ENCODE measurements around the gene CCNF. TPM values are rescaled to one million over a fixed set of nuclear protein-coding genes. Genes with fewer than 3 reads are reported as not detected.
A peak's percentile ranks its signal among the peaks of the same experiment; 100 is the strongest.

Gene CCNF
- total and polyA plus RNA-seq, 7 experiments from 2014 or later, result 0.41 to 50.1 (median 3.4) TPM

DNA sequence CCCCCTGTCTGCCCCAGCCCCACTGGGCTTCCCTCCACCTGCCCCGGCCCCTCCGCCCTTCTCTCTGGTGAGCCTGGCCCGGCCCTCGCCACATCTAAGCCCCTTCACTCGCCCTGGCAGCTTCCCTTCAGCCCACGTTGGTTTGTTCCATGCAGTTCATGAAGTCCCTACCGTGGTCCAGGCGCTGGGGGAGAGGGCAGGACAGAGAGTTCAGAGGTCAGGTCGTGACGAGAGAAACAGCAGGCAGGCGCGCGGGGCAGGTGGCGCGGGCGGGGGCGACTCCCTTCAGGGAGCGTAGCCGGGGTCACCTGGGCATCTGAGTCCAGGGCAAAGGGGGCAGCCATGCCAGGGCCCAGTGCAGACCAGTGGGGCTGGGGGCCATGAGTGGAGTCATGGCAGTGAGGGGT, 21.7 kb downstream of the CCNF start:
- ChIA-PET POLR2A (no interaction called here), CTCF (interaction anchor here (1.2 kb wide), 1 partner anchor 53 kb away, joined by 4 read pairs; no protein-coding TSS in a partner anchor)
- intact Hi-C loops (cut with micrococcal nuclease), result no loop called here
- H3K4me1 Mint-ChIP-seq, result no peaks in the 10 kb centered on the region
- no peak overlapping the region for H3K27ac Mint-ChIP-seq
- H3K4me1 ChIP-seq (ENCODE audit: control insufficient read depth in 2 of 2, insufficient read depth in 2 of 2, low read length in 2 of 2), result no peaks in the 10 kb centered on the region
- H3K36me3 ChIP-seq (ENCODE audit: control insufficient read depth in 2 of 3, insufficient read depth in 3 of 3, low read length in 3 of 3), result peaks cover 0 to 23% (median 0%) of the 10 kb centered on the region in 3 experiments
- H3K4me3 ChIP-seq (ENCODE audit: low read length), result no peak overlapping the region
- no peak for DNase-seq
- no peaks in the 10 kb centered on the region for H3K27me3 ChIP-seq (ENCODE audit: control insufficient read depth in 2 of 2, insufficient read depth in 2 of 2, low read length in 2 of 2)
- peaks cover 4 to 36% (median 5%) of the 10 kb centered on the region in 5 donors for H3K36me3 Mint-ChIP-seq
- H3K27ac ChIP-seq (ENCODE audit: low read depth, low read length), result no peak overlapping the region
- H3K4me3 Mint-ChIP-seq, result no peak overlapping the region
- ATAC-seq, result no peak
- no peaks in the 10 kb centered on the region for H3K9me3 Mint-ChIP-seq
- no peaks in the 10 kb centered on the region for H3K9me3 ChIP-seq (ENCODE audit: control insufficient read depth in 2 of 3, low read length in 3 of 3)
- H3K27me3 Mint-ChIP-seq, result no peaks in the 10 kb centered on the region

- intact Hi-C loops (cut with micrococcal nuclease), result no loop called here
- Histone ChIP-seq H3K27ac (ENCODE audit: low read depth, low read length) (no peak overlapping the region), H3K4me3 (ENCODE audit: low read length) (no peak overlapping the region), H3K4me1 (ENCODE audit: control insufficient read depth in 2 of 2, insufficient read depth in 2 of 2, low read length in 2 of 2) (no peaks in the 10 kb centered on the region), H3K36me3 (ENCODE audit: control insufficient read depth in 2 of 3, insufficient read depth in 3 of 3, low read length in 3 of 3) (peaks cover 0 to 17% (median 0%) of the 10 kb centered on the region in 3 experiments), H3K27me3 (ENCODE audit: control insufficient read depth in 2 of 2, insufficient read depth in 2 of 2, low read length in 2 of 2) (no peaks in the 10 kb centered on the region), H3K9me3 (ENCODE audit: control insufficient read depth in 2 of 3, low read length in 3 of 3) (no peaks in the 10 kb centered on the region)
- Mint-ChIP-seq H3K27me3 (no peaks in the 10 kb centered on the region), H3K4me3 (no peak overlapping the region), H3K27ac (no peak overlapping the region), H3K4me1 (peaks cover 0 to 3% (median 0%) of the 10 kb centered on the region in 7 donors), H3K9me3 (no peaks in the 10 kb centered on the region), H3K36me3 (peaks cover 4 to 28% (median 5%) of the 10 kb centered on the region in 5 donors)
- ChIA-PET CTCF (no interaction called here), POLR2A (no interaction called here)
- no peak for DNase-seq
- ATAC-seq, result no peak
Measured at GRCh38 chr16:2451851-2452320, 22.6 kb downstream of the CCNF start.

DNA sequence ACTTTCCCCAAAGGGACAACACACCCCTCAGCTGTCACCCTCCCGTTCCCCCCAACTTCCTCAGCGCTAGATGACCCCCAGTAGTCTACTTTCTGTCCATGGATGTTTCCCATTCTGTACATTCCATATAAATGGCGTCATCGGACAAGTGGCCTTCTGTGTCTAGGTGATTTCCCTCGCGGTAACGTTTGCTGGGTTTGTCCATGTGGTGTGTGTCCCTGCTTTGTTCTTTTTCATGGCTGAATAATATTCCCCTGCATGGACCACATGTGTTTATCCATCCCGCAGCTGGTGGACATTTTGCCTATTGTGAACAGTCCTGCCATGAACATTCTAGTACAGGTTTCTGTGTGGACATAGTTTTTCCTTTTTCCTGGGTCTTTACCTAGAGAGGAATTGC, 23.4 kb downstream of the CCNF start:
- intact Hi-C loops (cut with micrococcal nuclease), result no loop called here
- Histone ChIP-seq H3K9me3 (ENCODE audit: control insufficient read depth in 2 of 3, low read length in 3 of 3) (no peaks in the 10 kb centered on the region), H3K4me3 (ENCODE audit: low read length) (no peak overlapping the region), H3K27me3 (ENCODE audit: control insufficient read depth in 2 of 2, insufficient read depth in 2 of 2, low read length in 2 of 2) (no peaks in the 10 kb centered on the region), H3K4me1 (ENCODE audit: control insufficient read depth in 2 of 2, insufficient read depth in 2 of 2, low read length in 2 of 2) (no peaks in the 10 kb centered on the region), H3K36me3 (ENCODE audit: control insufficient read depth in 2 of 3, insufficient read depth in 3 of 3, low read length in 3 of 3) (peaks cover 0 to 21% (median 0%) of the 10 kb centered on the region in 3 experiments), H3K27ac (ENCODE audit: low read depth, low read length) (no peak overlapping the region)
- Mint-ChIP-seq H3K9me3 (no peaks in the 10 kb centered on the region), H3K4me3 (no peak overlapping the region), H3K27me3 (no peaks in the 10 kb centered on the region), H3K36me3 (peaks cover 4 to 26% (median 5%) of the 10 kb centered on the region in 5 donors), H3K27ac (no peak overlapping the region), H3K4me1 (peaks cover 0 to 3% (median 0%) of the 10 kb centered on the region in 7 donors)
- ChIA-PET CTCF (no interaction called here), POLR2A (no interaction called here)
- ATAC-seq (no peak), DNase-seq (no peak)

DNA sequence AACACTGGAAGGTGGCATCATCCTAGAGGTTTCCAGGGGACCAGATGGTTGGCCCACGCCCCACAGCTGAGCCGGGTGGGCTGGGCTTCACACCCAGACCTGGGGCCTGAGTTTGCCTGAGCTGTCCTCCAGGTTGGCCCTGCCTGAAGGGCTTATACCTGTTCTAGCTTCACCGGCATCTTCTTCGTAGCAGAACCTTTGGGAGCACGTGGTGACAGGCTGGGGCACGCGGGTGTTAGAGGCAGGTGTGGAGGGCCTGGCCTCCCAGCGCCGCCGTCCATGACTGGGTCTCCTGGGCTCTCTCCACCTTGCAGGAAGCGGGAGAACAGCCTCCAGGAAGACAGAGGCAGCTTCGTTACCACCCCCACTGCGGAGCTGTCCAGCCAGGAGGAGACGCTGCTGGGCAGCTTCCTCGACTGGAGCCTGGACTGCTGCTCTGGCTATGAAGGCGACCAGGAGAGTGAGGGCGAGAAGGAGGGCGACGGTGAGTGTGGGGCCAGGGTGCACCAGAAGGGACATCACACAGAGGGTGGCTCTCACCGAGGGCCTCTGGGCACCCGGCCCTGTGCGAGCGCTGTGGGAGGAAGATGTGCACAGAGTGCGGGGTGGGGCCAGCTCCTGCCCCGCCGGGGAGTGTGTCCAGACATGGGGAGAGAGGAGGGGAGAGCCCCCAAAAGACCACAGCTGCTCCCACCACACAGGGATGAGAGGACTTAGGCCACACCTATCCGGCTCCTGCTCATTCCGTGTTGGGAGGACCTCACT, 26.0 kb downstream of the CCNF start:
- ChIA-PET CTCF (no interaction called here), POLR2A (no interaction called here)
- no peak overlapping the region for H3K27ac Mint-ChIP-seq
- no peak for ATAC-seq
- Histone ChIP-seq H3K27me3 (ENCODE audit: control insufficient read depth in 2 of 2, insufficient read depth in 2 of 2, low read length in 2 of 2) (no peaks in the 10 kb centered on the region), H3K36me3 (ENCODE audit: control insufficient read depth in 2 of 3, insufficient read depth in 3 of 3, low read length in 3 of 3) (peaks cover 0 to 8% (median 0%) of the 10 kb centered on the region in 3 experiments), H3K9me3 (ENCODE audit: control insufficient read depth in 2 of 3, low read length in 3 of 3) (no peaks in the 10 kb centered on the region), H3K27ac (ENCODE audit: low read depth, low read length) (no peak overlapping the region), H3K4me1 (ENCODE audit: control insufficient read depth in 2 of 2, insufficient read depth in 2 of 2, low read length in 2 of 2) (peaks cover under 1 to 8% of the 10 kb centered on the region in 2 donors), H3K4me3 (ENCODE audit: low read length) (no peak overlapping the region)
- no peaks in the 10 kb centered on the region for H3K9me3 Mint-ChIP-seq
- DNase-seq, result no peak
- intact Hi-C loops (cut with micrococcal nuclease), result no loop called here
- H3K4me3 Mint-ChIP-seq, result no peak overlapping the region
- H3K36me3 Mint-ChIP-seq, result peaks cover 0 to 18% (median 5%) of the 10 kb centered on the region in 5 donors
- no peaks in the 10 kb centered on the region for H3K27me3 Mint-ChIP-seq
- H3K4me1 Mint-ChIP-seq, result peaks cover 4 to 11% (median 5%) of the 10 kb centered on the region in 7 donors

DNA sequence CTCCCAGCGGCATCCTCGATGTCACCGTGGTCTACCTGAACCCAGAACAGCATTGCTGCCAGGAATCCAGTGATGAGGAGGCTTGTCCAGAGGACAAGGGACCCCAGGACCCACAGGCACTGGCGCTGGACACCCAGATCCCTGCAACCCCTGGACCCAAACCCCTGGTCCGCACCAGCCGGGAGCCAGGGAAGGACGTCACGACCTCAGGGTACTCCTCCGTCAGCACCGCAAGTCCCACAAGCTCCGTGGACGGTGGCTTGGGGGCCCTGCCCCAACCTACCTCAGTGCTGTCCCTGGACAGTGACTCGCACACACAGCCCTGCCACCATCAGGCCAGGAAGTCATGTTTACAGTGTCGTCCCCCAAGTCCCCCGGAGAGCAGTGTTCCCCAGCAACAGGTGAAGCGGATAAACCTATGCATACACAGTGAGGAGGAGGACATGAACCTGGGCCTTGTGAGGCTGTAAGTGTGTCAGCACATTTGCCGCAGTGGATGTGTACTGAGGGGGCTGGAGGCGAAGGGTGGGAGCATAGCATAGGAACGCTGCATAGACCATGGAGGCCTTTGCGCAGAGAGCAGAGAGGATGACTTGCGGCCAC, 27.4 kb downstream of the CCNF start:
- H3K9me3 Mint-ChIP-seq, result no peaks in the 10 kb centered on the region
- DNase-seq, result no peak
- peaks cover 5 to 8% of the 10 kb centered on the region in 2 donors for H3K4me1 ChIP-seq (ENCODE audit: control insufficient read depth in 2 of 2, insufficient read depth in 2 of 2, low read length in 2 of 2)
- H3K9me3 ChIP-seq (ENCODE audit: control insufficient read depth in 2 of 3, low read length in 3 of 3), result no peaks in the 10 kb centered on the region
- H3K27me3 ChIP-seq (ENCODE audit: control insufficient read depth in 2 of 2, insufficient read depth in 2 of 2, low read length in 2 of 2), result no peaks in the 10 kb centered on the region
- no peak overlapping the region for H3K27ac ChIP-seq (ENCODE audit: low read depth, low read length)
- intact Hi-C loops (cut with micrococcal nuclease), result no loop called here
- no peak overlapping the region for H3K4me3 ChIP-seq (ENCODE audit: low read length)
- CTCF ChIA-PET, result interaction anchor here (0.6 kb wide), 1 partner anchor 335 kb away, joined by 3 read pairs; no protein-coding TSS in a partner anchor
- H3K27ac Mint-ChIP-seq, result peak overlapping the region in 1 of 9 donors; percentile 14
- no peaks in the 10 kb centered on the region for H3K27me3 Mint-ChIP-seq
- H3K36me3 Mint-ChIP-seq, result peaks cover 0 to 18% (median 5%) of the 10 kb centered on the region in 5 donors
- POLR2A ChIA-PET, result no interaction called here
- peaks cover 4 to 14% (median 5%) of the 10 kb centered on the region in 7 donors for H3K4me1 Mint-ChIP-seq
- no peak for ATAC-seq
- H3K36me3 ChIP-seq (ENCODE audit: control insufficient read depth in 2 of 3, insufficient read depth in 3 of 3, low read length in 3 of 3), result peaks cover 0 to 8% (median 0%) of the 10 kb centered on the region in 3 experiments
- H3K4me3 Mint-ChIP-seq, result peak overlapping the region in 2 of 10 donors; percentile 21 to 35

- H3K36me3 Mint-ChIP-seq, result peaks cover 0 to 16% (median 5%) of the 10 kb centered on the region in 5 donors
- intact Hi-C loops (cut with micrococcal nuclease), result no loop called here
- Histone ChIP-seq H3K27me3 (ENCODE audit: control insufficient read depth in 2 of 2, insufficient read depth in 2 of 2, low read length in 2 of 2) (no peaks in the 10 kb centered on the region), H3K4me1 (ENCODE audit: control insufficient read depth in 2 of 2, insufficient read depth in 2 of 2, low read length in 2 of 2) (peaks cover 5 to 8% of the 10 kb centered on the region in 2 donors), H3K36me3 (ENCODE audit: control insufficient read depth in 2 of 3, insufficient read depth in 3 of 3, low read length in 3 of 3) (peaks cover 0 to 8% (median 0%) of the 10 kb centered on the region in 3 experiments), H3K27ac (ENCODE audit: low read depth, low read length) (no peak overlapping the region), H3K9me3 (ENCODE audit: control insufficient read depth in 2 of 3, low read length in 3 of 3) (no peaks in the 10 kb centered on the region), H3K4me3 (ENCODE audit: low read length) (no peak overlapping the region)
- H3K27ac Mint-ChIP-seq, result peak overlapping the region in 1 of 9 donors; percentile 18
- peak overlapping the region in 2 of 10 donors; percentile 33 to 42 for H3K4me3 Mint-ChIP-seq
- peaks cover 4 to 14% (median 5%) of the 10 kb centered on the region in 7 donors for H3K4me1 Mint-ChIP-seq
- H3K9me3 Mint-ChIP-seq, result no peaks in the 10 kb centered on the region
- no peaks in the 10 kb centered on the region for H3K27me3 Mint-ChIP-seq
- no peak for DNase-seq
- ChIA-PET POLR2A (no interaction called here), CTCF (no interaction called here)
- ATAC-seq, result no peak
Measured at GRCh38 chr16:2457267-2457666, 28.0 kb downstream of the CCNF start.

All from naive thymus-derived CD4-positive, alpha-beta T cell (primary cell).